Mammary epithelial cell (primary cell): ENCODE data around the gene LRP1.

Experiments
- EZH2 ChIP-seq: IDR thresholded peaks from 2 replicates; pipeline ENCODE4 v1.6.1; 2012; ENCODE audit warnings: low read length, inconsistent platforms, borderline replicate concordance
- TF ChIP-seq, protein P1 (sequence below), 2 donors: IDR thresholded peaks in 1 of 2; conservative IDR thresholded peaks in 1 of 2; 2 replicates each; pipeline ENCODE4 v1.5.1; 2011 to 2012; ENCODE audit warnings: inconsistent platforms in 2 of 2, low read length in 2 of 2, mild to moderate bottlenecking in 2 of 2, control low read depth in 1 of 2, low read depth in 1 of 2; ENCODE audit not compliant: insufficient read depth in 1 of 2; ENCODE audit errors: extremely low read depth in 1 of 2

DNA sequence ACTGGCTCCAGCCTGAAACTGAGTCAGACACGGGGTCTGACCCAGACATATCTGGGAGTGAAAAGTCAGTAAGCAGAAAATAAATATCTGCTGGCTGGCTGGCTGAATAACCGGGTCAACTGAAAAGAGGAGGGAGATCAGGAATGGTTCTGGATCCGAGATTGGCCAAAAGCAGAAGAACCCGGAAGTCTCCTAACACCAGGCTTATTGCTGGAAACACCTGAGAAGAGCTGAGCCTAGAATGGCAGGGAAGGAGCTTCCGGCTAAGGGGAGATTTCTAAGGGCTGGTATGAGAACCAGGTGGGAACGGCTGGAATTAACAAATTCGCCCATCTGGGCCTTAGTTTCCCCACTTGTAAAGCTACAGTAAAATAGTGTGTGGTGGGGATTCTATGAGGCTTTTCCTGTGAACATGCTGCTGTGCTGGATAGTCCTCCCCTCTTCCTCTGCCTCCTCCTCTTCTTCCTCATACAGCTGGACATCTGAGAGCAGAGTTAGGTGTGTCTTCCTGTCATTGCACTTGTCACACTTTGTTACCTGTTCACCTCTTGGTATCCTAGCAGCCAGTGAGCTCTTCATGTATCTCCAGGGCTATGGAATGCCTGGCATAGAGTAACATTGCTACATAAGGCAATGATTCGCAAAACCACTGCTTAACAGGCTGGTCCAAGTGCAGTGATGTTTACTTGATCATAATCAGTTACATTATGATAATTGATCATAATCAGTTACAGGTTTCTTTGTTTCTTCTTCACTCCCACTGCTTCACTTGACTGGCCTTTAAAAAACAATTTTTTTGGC lies 99.2 kb downstream of the LRP1 start:
- no peak for TF ChIP-seq EZH2
- TF ChIP-seq, protein P1, sequence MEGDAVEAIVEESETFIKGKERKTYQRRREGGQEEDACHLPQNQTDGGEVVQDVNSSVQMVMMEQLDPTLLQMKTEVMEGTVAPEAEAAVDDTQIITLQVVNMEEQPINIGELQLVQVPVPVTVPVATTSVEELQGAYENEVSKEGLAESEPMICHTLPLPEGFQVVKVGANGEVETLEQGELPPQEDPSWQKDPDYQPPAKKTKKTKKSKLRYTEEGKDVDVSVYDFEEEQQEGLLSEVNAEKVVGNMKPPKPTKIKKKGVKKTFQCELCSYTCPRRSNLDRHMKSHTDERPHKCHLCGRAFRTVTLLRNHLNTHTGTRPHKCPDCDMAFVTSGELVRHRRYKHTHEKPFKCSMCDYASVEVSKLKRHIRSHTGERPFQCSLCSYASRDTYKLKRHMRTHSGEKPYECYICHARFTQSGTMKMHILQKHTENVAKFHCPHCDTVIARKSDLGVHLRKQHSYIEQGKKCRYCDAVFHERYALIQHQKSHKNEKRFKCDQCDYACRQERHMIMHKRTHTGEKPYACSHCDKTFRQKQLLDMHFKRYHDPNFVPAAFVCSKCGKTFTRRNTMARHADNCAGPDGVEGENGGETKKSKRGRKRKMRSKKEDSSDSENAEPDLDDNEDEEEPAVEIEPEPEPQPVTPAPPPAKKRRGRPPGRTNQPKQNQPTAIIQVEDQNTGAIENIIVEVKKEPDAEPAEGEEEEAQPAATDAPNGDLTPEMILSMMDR (conservative IDR thresholded peaks at IDR 0.05 in 1 of 2, IDR thresholded peaks at IDR 0.05 in 1 of 2; ENCODE audit: extremely low read depth in 1 of 2, insufficient read depth in 1 of 2, low read depth in 1 of 2, low read length in 2 of 2): no peak
